ENCODE data around the gene NEK6. TPM values are rescaled to one million over a fixed set of nuclear protein-coding genes. Genes with fewer than 3 reads are reported as not detected.

Gene NEK6
- total and polyA plus RNA-seq, 2 of the 8 experiments (the other 6 are each of a cell fraction or from before 2014, with no cell fraction given) = 17.7 to 19.7 TPM

- Histone ChIP-seq H3K27me3 (replicated peaks in 1 of 4; ENCODE audit: control insufficient read depth in 3 of 4, extremely low read depth in 1 of 4, insufficient read depth in 3 of 4, low read length in 3 of 4) (no peaks in the 10 kb centered on the region), H3K9me3 (ENCODE audit: insufficient read depth in 2 of 2, low read depth in 1 of 2, low read length in 1 of 2) (no peaks in the 10 kb centered on the region), H3K4me1 (replicated peaks in 1 of 4; ENCODE audit: control insufficient read depth in 3 of 4, insufficient read depth in 4 of 4, low read length in 3 of 4) (0 out of 7 replicates have a peak, but pooled peaks cover 0 to 3% (median 0%) of the 10 kb centered on the region in 4 experiments), H3K79me1 (ENCODE audit: low read depth, low read length) (peaks cover 6% of the 10 kb centered on the region; the same call in 1 of the 2 replicates), H4K5ac (ENCODE audit: insufficient read length, low read depth, low read length) (no peak overlapping the region), H3K14ac (ENCODE audit: insufficient read length) (no peak overlapping the region), H2BK15ac (ENCODE audit: low read length) (no peak overlapping the region), H3K18ac (ENCODE audit: extremely low read depth, low read length) (no peak overlapping the region), H4K8ac (ENCODE audit: extremely low read depth, insufficient read depth, low read length) (no peak overlapping the region), H3K4ac (replicated peaks; ENCODE audit: insufficient read length, low read depth, low read length) (no peak overlapping the region), H2BK5ac (ENCODE audit: low read depth, low read length) (no peak overlapping the region), H2BK20ac (ENCODE audit: low read length) (no peak overlapping the region), H3K56ac (replicated peaks; ENCODE audit: insufficient read length, low read depth, low read length) (no peak overlapping the region), H4K20me1 (replicated peaks in 1 of 2; ENCODE audit: control insufficient read depth in 1 of 2, insufficient read depth in 2 of 2, low read length in 2 of 2) (peaks cover 2 to 7% of the 10 kb centered on the region in 2 experiments), H3K4me3 (ENCODE audit: extremely low read depth in 1 of 4, insufficient read depth in 2 of 4, low read depth in 3 of 4, low read length in 4 of 4) (no peak overlapping the region), H4K91ac (replicated peaks; ENCODE audit: insufficient read length, low read length) (no peak overlapping the region), H2AK5ac (ENCODE audit: low read depth, low read length) (no peak overlapping the region), H3K4me2 (ENCODE audit: insufficient read depth in 1 of 2, low read depth in 2 of 2, low read length in 2 of 2) (no peak overlapping the region), H2BK12ac (ENCODE audit: low read depth, low read length) (no peak overlapping the region), H3K23ac (ENCODE audit: insufficient read length) (no peak overlapping the region), H2BK120ac (replicated peaks; ENCODE audit: low read depth, low read length) (no peak overlapping the region), H3K23me2 (ENCODE audit: low read depth, low read length) (no peaks in the 10 kb centered on the region), H3K79me2 (ENCODE audit: control insufficient read depth in 1 of 2, insufficient read depth in 2 of 2, low read length in 2 of 2) (peaks cover 0 to 48% of the 10 kb centered on the region in 2 experiments; a peak in 2 of 4 replicates), H2AFZ (ENCODE audit: low read length) (no peak overlapping the region), H3K36me3 (ENCODE audit: control insufficient read depth in 2 of 4, insufficient read depth in 4 of 4, low read length in 3 of 4) (peaks cover 2 to 9% (median 5%) of the 10 kb centered on the region in 4 experiments; a peak in 6 of 8 replicates), H3K9ac (replicated peaks in 1 of 4; ENCODE audit: extremely low read depth in 1 of 4, low read depth in 3 of 4, low read length in 3 of 4) (no peak overlapping the region; a peak in 1 of 7 replicates), H3K27ac (ENCODE audit: low read depth, low read length) (no peak overlapping the region)
- FAIRE-seq (no peak), DNase-seq (ENCODE audit: low read depth in 1 of 2, low spot score in 2 of 2) (no peak)
- 88% methylated on average over 5 of the region's 5 CpGs; no CpG with 5 or more reads in 1 of the 2 experiments for WGBS, 2 experiments (ENCODE audit: extremely low coverage in 1 of 2, insufficient coverage in 1 of 2, insufficient read length in 1 of 2, insufficient replicate concordance in 2 of 2, low coverage in 1 of 2, low lambda C conversion rate in 2 of 2, missing lambda C conversion rate in 1 of 2)
- no peak for TF ChIP-seq TEAD4 (IDR thresholded peaks at IDR 0.05; ENCODE audit: low read depth, low read length)
- TF ChIP-seq SP1 (IDR thresholded peaks at IDR 0.05; ENCODE audit: low read depth, low read length) = no peak
- ChIA-PET CTCF (ENCODE audit: partially characterized antibody) (interaction anchor here (0.6 to 21.3 kb wide), 6 partner anchors 6 to 529 kb away, joined by 3 to 330 read pairs (median 3); partner anchors contain the start of gene PSMB7), POLR2A (ENCODE audit: partially characterized antibody) (interaction anchor here (1.3 to 2.1 kb wide), 2 partner anchors 8 to 14 kb away, joined by 4 to 5 read pairs; no protein-coding TSS in a partner anchor)
These were observed 127.1 kb downstream of the NEK6 start for GRCh38 chr9:124384846-124385245.

Measured in H1 (cell line).